ENCODE results near the gene KMT2E.

The KMT2E gene

GRCh38 chr7:105068886-105069285 is 54.9 kb downstream of the KMT2E start:
- no peak for DNase-seq (ENCODE audit: low read depth)
- H3K4me3 ChIP-seq (ENCODE audit: low read depth, low read length), result no peak overlapping the region
- TF ChIP-seq POLR2A (IDR thresholded peaks at IDR 0.05; ENCODE audit: extremely low read depth, insufficient read length) (no peak), MYC (IDR thresholded peaks at IDR 0.05; ENCODE audit: low read depth, low read length) (no peak)
- TF ChIP-seq, protein P1, sequence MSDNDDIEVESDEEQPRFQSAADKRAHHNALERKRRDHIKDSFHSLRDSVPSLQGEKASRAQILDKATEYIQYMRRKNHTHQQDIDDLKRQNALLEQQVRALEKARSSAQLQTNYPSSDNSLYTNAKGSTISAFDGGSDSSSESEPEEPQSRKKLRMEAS (IDR thresholded peaks at IDR 0.05; ENCODE audit: low read depth, low read length), result no peak
- TF ChIP-seq, protein P2, sequence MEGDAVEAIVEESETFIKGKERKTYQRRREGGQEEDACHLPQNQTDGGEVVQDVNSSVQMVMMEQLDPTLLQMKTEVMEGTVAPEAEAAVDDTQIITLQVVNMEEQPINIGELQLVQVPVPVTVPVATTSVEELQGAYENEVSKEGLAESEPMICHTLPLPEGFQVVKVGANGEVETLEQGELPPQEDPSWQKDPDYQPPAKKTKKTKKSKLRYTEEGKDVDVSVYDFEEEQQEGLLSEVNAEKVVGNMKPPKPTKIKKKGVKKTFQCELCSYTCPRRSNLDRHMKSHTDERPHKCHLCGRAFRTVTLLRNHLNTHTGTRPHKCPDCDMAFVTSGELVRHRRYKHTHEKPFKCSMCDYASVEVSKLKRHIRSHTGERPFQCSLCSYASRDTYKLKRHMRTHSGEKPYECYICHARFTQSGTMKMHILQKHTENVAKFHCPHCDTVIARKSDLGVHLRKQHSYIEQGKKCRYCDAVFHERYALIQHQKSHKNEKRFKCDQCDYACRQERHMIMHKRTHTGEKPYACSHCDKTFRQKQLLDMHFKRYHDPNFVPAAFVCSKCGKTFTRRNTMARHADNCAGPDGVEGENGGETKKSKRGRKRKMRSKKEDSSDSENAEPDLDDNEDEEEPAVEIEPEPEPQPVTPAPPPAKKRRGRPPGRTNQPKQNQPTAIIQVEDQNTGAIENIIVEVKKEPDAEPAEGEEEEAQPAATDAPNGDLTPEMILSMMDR (IDR thresholded peaks at IDR 0.05; ENCODE audit: low read depth, low read length), result no peak

- H3K4me3 ChIP-seq (ENCODE audit: low read depth, low read length), result no peak overlapping the region
Observed at GRCh38 chr7:105073143-105073542, 59.1 kb downstream of the KMT2E start.

GRCh38 chr7:105079348-105079747 is 65.3 kb downstream of the KMT2E start:
- TF ChIP-seq POLR2A (IDR thresholded peaks at IDR 0.05; ENCODE audit: extremely low read depth, insufficient read length) (no peak), MYC (IDR thresholded peaks at IDR 0.05; ENCODE audit: low read depth, low read length) (no peak)
- H3K4me3 ChIP-seq (ENCODE audit: low read depth, low read length), result no peak overlapping the region
- no peak for DNase-seq (ENCODE audit: low read depth)

More at GRCh38 chr7:105073143-105073542, 59.1 kb downstream of the KMT2E start:
- DNase-seq (ENCODE audit: low read depth), result no peak
- TF ChIP-seq MYC (IDR thresholded peaks at IDR 0.05; ENCODE audit: low read depth, low read length) (no peak), POLR2A (IDR thresholded peaks at IDR 0.05; ENCODE audit: extremely low read depth, insufficient read length) (no peak)
- TF ChIP-seq, protein P2 (IDR thresholded peaks at IDR 0.05; ENCODE audit: low read depth, low read length), result no peak
- TF ChIP-seq, protein P1 (IDR thresholded peaks at IDR 0.05; ENCODE audit: low read depth, low read length), result no peak

DNA sequence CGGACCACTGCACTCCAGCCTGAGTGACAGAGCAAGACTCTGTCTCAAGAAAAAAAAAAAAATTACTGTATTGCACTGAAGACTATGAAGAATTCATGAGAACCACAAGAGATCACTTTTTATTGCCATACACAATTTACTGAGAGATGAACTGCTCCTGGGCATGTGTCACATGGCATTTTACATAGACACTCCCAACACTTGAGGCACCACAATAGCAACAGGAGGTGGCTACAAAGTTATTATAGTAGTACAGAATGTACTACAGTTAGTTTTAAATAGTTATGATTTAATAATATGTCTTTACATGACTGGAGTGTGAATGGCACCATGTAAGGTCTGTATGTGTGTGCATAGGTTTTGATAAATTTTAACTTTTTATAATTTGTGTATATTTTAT is 70.6 kb downstream of the KMT2E start:
- no peak overlapping the region for H3K4me3 ChIP-seq (ENCODE audit: low read depth, low read length)
- DNase-seq (ENCODE audit: low read depth), result no peak
- TF ChIP-seq, protein P1 (IDR thresholded peaks at IDR 0.05; ENCODE audit: low read depth, low read length), result no peak
- no peak for TF ChIP-seq MYC (IDR thresholded peaks at IDR 0.05; ENCODE audit: low read depth, low read length)
- TF ChIP-seq, protein P2 (IDR thresholded peaks at IDR 0.05; ENCODE audit: low read depth, low read length), result no peak
- no peak for TF ChIP-seq POLR2A (IDR thresholded peaks at IDR 0.05; ENCODE audit: extremely low read depth, insufficient read length)

GRCh38 chr7:105086850-105087249 is 72.8 kb downstream of the KMT2E start:
- no peak for DNase-seq (ENCODE audit: low read depth)
- H3K4me3 ChIP-seq (ENCODE audit: low read depth, low read length), result no peak overlapping the region
- TF ChIP-seq, protein P1 (IDR thresholded peaks at IDR 0.05; ENCODE audit: low read depth, low read length), result no peak
- TF ChIP-seq, protein P2 (IDR thresholded peaks at IDR 0.05; ENCODE audit: low read depth, low read length), result no peak
- TF ChIP-seq MYC (IDR thresholded peaks at IDR 0.05; ENCODE audit: low read depth, low read length) (no peak), POLR2A (IDR thresholded peaks at IDR 0.05; ENCODE audit: extremely low read depth, insufficient read length) (no peak)

DNA sequence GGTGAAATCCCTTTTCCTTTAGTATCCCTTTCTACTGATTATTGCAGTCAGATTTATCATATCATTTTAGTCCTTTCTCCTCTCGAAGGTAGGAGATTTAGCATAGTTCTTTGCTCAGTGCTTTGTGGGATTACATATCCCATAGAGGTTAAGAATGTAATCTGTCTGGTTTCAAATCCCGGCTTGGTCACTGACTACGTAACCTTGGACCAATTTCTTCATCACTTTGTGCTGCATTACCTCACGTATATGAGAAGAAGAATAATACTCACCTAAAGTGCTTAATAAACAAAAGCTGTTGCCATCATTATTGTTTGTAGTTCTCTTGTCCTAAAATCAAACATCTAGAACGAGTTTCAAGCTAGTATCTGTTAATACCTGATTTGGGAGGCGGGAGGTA is 74.0 kb downstream of the KMT2E start:
- TF ChIP-seq, protein P2 (IDR thresholded peaks at IDR 0.05; ENCODE audit: low read depth, low read length), result no peak
- TF ChIP-seq, protein P1 (IDR thresholded peaks at IDR 0.05; ENCODE audit: low read depth, low read length), result no peak
- TF ChIP-seq MYC (IDR thresholded peaks at IDR 0.05; ENCODE audit: low read depth, low read length) (no peak), POLR2A (IDR thresholded peaks at IDR 0.05; ENCODE audit: extremely low read depth, insufficient read length) (no peak)
- H3K4me3 ChIP-seq (ENCODE audit: low read depth, low read length), result no peak overlapping the region
- DNase-seq (ENCODE audit: low read depth), result no peak

All from NB4 (cell line).